H9 (cell line): ENCODE results near the gene TIMM10B. TPM values are rescaled to one million over a fixed set of nuclear protein-coding genes. Genes with fewer than 3 reads are reported as not detected.

Source experiments
- DNase-seq: peaks from one replicate; pipeline ENCODE4 v3.0.0-alpha.2; 2017
- H2AFZ ChIP-seq: one replicate; pipeline ENCODE4 v1.6.1; 2013; ENCODE audit warnings: mild to moderate bottlenecking, low read length, control low read depth, moderate library complexity
- H2AK5ac ChIP-seq: 2 replicates; pipeline ENCODE4 v1.6.1; 2013; ENCODE audit warnings: low read length, control low read depth, mixed read lengths; ENCODE audit not compliant: insufficient read length
- H2BK120ac ChIP-seq: one replicate; pipeline ENCODE4 v1.6.1; 2013; ENCODE audit warnings: low read depth, mild to moderate bottlenecking, low read length, control low read depth, inconsistent platforms; ENCODE audit not compliant: poor library complexity, severe bottlenecking
- H2BK12ac ChIP-seq: 2 replicates; pipeline ENCODE4 v1.6.1; 2013; ENCODE audit warnings: low read length, control low read depth, mixed read lengths, low read depth; ENCODE audit not compliant: insufficient read length
- H2BK15ac ChIP-seq: 2 replicates; pipeline ENCODE4 v1.6.1; 2013; ENCODE audit warnings: low read depth, low read length, control low read depth
- H2BK20ac ChIP-seq: one replicate; pipeline ENCODE4 v1.6.1; 2013; ENCODE audit warnings: low read depth, mild to moderate bottlenecking, low read length, control low read depth, inconsistent platforms; ENCODE audit not compliant: poor library complexity, severe bottlenecking
- H2BK5ac ChIP-seq: 2 replicates; pipeline ENCODE4 v1.6.1; 2013; ENCODE audit warnings: low read length, control low read depth, mixed read lengths; ENCODE audit not compliant: insufficient read length
- H3K14ac ChIP-seq: 2 replicates; pipeline ENCODE4 v1.6.1; 2013; ENCODE audit warnings: low read length, control low read depth; ENCODE audit not compliant: insufficient read depth
- H3K18ac ChIP-seq: 2 replicates; pipeline ENCODE4 v1.6.1; 2013; ENCODE audit warnings: low read depth, mild to moderate bottlenecking, mixed read lengths, low read length, control low read depth; ENCODE audit not compliant: insufficient read length
- H3K23ac ChIP-seq: 2 replicates; pipeline ENCODE4 v1.6.1; 2013; ENCODE audit warnings: low read length, control low read depth, mixed read lengths, low read depth; ENCODE audit not compliant: insufficient read length
- H3K23me2 ChIP-seq: 2 replicates; pipeline ENCODE4 v1.6.1; 2013; ENCODE audit warnings: low read depth, mild to moderate bottlenecking, mixed read lengths, low read length, control low read depth; ENCODE audit not compliant: insufficient read length, poor library complexity, severe bottlenecking
- H3K27ac ChIP-seq: 2 replicates; pipeline ENCODE4 v1.5.1; 2013; ENCODE audit warnings: low read length, control low read depth, mixed read lengths, low read depth; ENCODE audit not compliant: insufficient read length
- H3K27me3 ChIP-seq: 2 replicates; pipeline ENCODE4 v1.6.1; 2013; ENCODE audit warnings: low read length, control low read depth, inconsistent platforms; ENCODE audit not compliant: insufficient read depth
- H3K4ac ChIP-seq: 2 replicates; pipeline ENCODE4 v1.6.1; 2013; ENCODE audit warnings: low read depth, mild to moderate bottlenecking, control low read depth, inconsistent platforms, low read length, moderate library complexity
- H3K4me1 ChIP-seq: 2 replicates; pipeline ENCODE4 v1.6.1; 2013; ENCODE audit warnings: low read length, control low read depth, inconsistent platforms; ENCODE audit not compliant: insufficient read depth
- H3K4me2 ChIP-seq: 2 replicates; pipeline ENCODE4 v1.6.1; 2013; ENCODE audit warnings: low read length, control low read depth, mixed read lengths; ENCODE audit not compliant: insufficient read length, insufficient read depth
- H3K56ac ChIP-seq: 2 replicates; pipeline ENCODE4 v1.6.1; 2013; ENCODE audit warnings: low read depth, mild to moderate bottlenecking, mixed read lengths, low read length, control low read depth; ENCODE audit not compliant: insufficient read length
- H3K79me1 ChIP-seq: 2 replicates; pipeline ENCODE4 v1.6.1; 2013; ENCODE audit warnings: low read depth, mild to moderate bottlenecking, moderate library complexity, low read length, control low read depth, inconsistent platforms; ENCODE audit not compliant: insufficient read depth, poor library complexity, severe bottlenecking
- H3K79me2 ChIP-seq: 2 replicates; pipeline ENCODE4 v1.6.1; 2013; ENCODE audit warnings: low read length, control low read depth, inconsistent platforms; ENCODE audit not compliant: insufficient read depth
- H3K9ac ChIP-seq: 2 replicates; pipeline ENCODE4 v1.6.1; 2013; ENCODE audit warnings: low read length, control low read depth, mixed read lengths; ENCODE audit not compliant: insufficient read length; ENCODE audit errors: extremely low read depth
- H3K9me3 ChIP-seq: one replicate; pipeline ENCODE4 v1.6.1; 2013; ENCODE audit warnings: low read depth, low read length, inconsistent platforms; ENCODE audit not compliant: control insufficient read depth
- H3T11ph ChIP-seq: one replicate; pipeline ENCODE4 v1.6.1; 2013; ENCODE audit warnings: mild to moderate bottlenecking, low read length, control low read depth, inconsistent platforms
- H4K20me1 ChIP-seq: one replicate; pipeline ENCODE4 v1.6.1; 2013; ENCODE audit not compliant: control insufficient read depth, insufficient read length, insufficient read depth
- H4K5ac ChIP-seq: 2 replicates; pipeline ENCODE4 v1.6.1; 2013; ENCODE audit warnings: low read depth, mild to moderate bottlenecking, mixed read lengths, low read length, control low read depth; ENCODE audit not compliant: insufficient read length
- H4K8ac ChIP-seq: replicated peaks from 2 replicates; pipeline ENCODE4 v1.6.1; 2013; ENCODE audit warnings: low read length, control low read depth, mixed read lengths, low read depth; ENCODE audit not compliant: insufficient read length
- H4K91ac ChIP-seq: 2 replicates; pipeline ENCODE4 v1.6.1; 2013; ENCODE audit warnings: low read depth, mild to moderate bottlenecking, moderate library complexity, mixed read lengths, low read length, control low read depth; ENCODE audit not compliant: insufficient read length
- H3K27ac Mint-ChIP-seq, 3 experiments: 2 replicates in 2 of 3; 3 replicates in 1 of 3; pipeline ENCODE4 v1.8.0; 2020 to 2021; ENCODE audit warnings: mixed read lengths in 3 of 3, mild to moderate bottlenecking in 1 of 3, moderate library complexity in 1 of 3
- H3K27me3 Mint-ChIP-seq: 2 replicates; pipeline ENCODE4 v1.8.0; 2021; ENCODE audit warnings: low read depth, mild to moderate bottlenecking, moderate library complexity, mixed read lengths
- H3K36me3 Mint-ChIP-seq, 3 experiments: 2 replicates in 2 of 3; 3 replicates in 1 of 3; pipeline ENCODE4 v1.8.0; 2020 to 2021; ENCODE audit warnings: low read depth in 3 of 3, mixed read lengths in 3 of 3; ENCODE audit not compliant: insufficient read depth in 1 of 3
- H3K4me1 Mint-ChIP-seq, 2 experiments: 2 replicates each; pipeline ENCODE4 v1.8.0; 2020; ENCODE audit warnings: mixed read lengths in 2 of 2
- H3K4me3 Mint-ChIP-seq, 2 experiments: 2 replicates in 1 of 2; 3 replicates in 1 of 2; pipeline ENCODE4 v1.8.0; 2020 to 2021; ENCODE audit warnings: mild to moderate bottlenecking in 2 of 2, mixed read lengths in 2 of 2, moderate library complexity in 1 of 2
- H3K9me3 Mint-ChIP-seq, 2 experiments: 2 replicates in 1 of 2; 3 replicates in 1 of 2; pipeline ENCODE4 v1.8.0; 2020; ENCODE audit warnings: mild to moderate bottlenecking in 2 of 2, mixed read lengths in 2 of 2, moderate library complexity in 1 of 2
- WGBS: extraction: QIAGEN DNeasy Blood & Tissue Kit; methylation state at CpG from one replicate; pipeline ENCODE4 v1.1.7; 2013; ENCODE audit warnings: missing lambda C conversion rate, low lambda C conversion rate, mixed read lengths; ENCODE audit not compliant: insufficient read length; ENCODE audit errors: extremely low coverage; 5-methylcytosine and 5-hydroxymethylcytosine counted together
- total RNA-seq: library from RNA; stranded (reverse); gene quantifications from 2 replicates; pipeline ENCODE4 v1.2.1, GENCODE V29; 2021
- TF ChIP-seq, protein P1 (sequence below): fragments of 200-600 bp; sonication (generic); conservative IDR thresholded peaks from 3 replicates; pipeline ENCODE4 v1.8.0; 2021; ENCODE audit warnings: antibody characterized with exemption, mild to moderate bottlenecking

TIMM10B gene
- total RNA-seq, 1 experiment from 2014 or later = 49.9 TPM

DNA sequence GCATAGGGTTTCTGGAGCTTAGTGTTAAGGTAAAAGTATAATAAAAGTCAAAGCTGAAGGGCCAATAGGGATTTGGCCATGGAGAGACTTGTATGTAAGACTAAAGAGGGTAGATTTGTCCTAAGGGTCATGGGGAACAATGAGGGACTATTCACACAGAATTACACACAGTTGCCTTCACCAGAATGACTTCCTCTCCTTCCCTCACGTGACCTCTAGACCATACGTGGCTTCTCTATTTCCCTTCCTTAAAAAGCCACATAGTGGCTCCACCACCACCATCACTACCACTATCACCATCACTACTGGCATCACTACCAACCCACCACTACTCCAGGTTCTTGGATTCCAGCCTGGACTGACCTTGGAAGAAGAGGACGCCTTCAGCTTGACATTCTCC lies 43.3 kb upstream of the TIMM10B start:
- H3K27ac Mint-ChIP-seq = no peak overlapping the region
- H2BK12ac ChIP-seq = no peak overlapping the region
- H3K4me2 ChIP-seq = no peak overlapping the region
- no peaks in the 10 kb centered on the region for H3K4me1 ChIP-seq
- H4K20me1 ChIP-seq = no peaks in the 10 kb centered on the region
- no peak overlapping the region for H3K18ac ChIP-seq
- H3K9me3 Mint-ChIP-seq = no peaks in the 10 kb centered on the region
- no peak overlapping the region for H3K14ac ChIP-seq
- H3K9ac ChIP-seq = no peak overlapping the region
- H3K9me3 ChIP-seq = no peaks in the 10 kb centered on the region
- no peaks in the 10 kb centered on the region for H3K79me2 ChIP-seq
- peaks cover 2% of the 10 kb centered on the region; the same call in 1 of the 2 replicates for H3K27me3 Mint-ChIP-seq
- no peak overlapping the region for H3T11ph ChIP-seq
- no peak overlapping the region for H2BK120ac ChIP-seq
- no peak overlapping the region for H2BK15ac ChIP-seq
- DNase-seq = no peak
- no peak overlapping the region for H4K8ac ChIP-seq
- H2BK5ac ChIP-seq = no peak overlapping the region
- no peak overlapping the region for H3K23ac ChIP-seq
- H3K36me3 Mint-ChIP-seq = no peaks in the 10 kb centered on the region
- H3K79me1 ChIP-seq = no peaks in the 10 kb centered on the region
- no peaks in the 10 kb centered on the region for H3K23me2 ChIP-seq
- no peak overlapping the region for H2BK20ac ChIP-seq
- H2AFZ ChIP-seq = no peak overlapping the region
- H3K4me1 Mint-ChIP-seq = peaks cover 0 to 3% of the 10 kb centered on the region in 2 experiments; a peak in 1 of 4 replicates
- H4K91ac ChIP-seq = no peak overlapping the region
- TF ChIP-seq, protein P1, sequence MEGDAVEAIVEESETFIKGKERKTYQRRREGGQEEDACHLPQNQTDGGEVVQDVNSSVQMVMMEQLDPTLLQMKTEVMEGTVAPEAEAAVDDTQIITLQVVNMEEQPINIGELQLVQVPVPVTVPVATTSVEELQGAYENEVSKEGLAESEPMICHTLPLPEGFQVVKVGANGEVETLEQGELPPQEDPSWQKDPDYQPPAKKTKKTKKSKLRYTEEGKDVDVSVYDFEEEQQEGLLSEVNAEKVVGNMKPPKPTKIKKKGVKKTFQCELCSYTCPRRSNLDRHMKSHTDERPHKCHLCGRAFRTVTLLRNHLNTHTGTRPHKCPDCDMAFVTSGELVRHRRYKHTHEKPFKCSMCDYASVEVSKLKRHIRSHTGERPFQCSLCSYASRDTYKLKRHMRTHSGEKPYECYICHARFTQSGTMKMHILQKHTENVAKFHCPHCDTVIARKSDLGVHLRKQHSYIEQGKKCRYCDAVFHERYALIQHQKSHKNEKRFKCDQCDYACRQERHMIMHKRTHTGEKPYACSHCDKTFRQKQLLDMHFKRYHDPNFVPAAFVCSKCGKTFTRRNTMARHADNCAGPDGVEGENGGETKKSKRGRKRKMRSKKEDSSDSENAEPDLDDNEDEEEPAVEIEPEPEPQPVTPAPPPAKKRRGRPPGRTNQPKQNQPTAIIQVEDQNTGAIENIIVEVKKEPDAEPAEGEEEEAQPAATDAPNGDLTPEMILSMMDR = no peak
- no peak overlapping the region for H2AK5ac ChIP-seq
- H3K56ac ChIP-seq = no peak overlapping the region
- H3K27ac ChIP-seq = no peak overlapping the region
- WGBS = no CpG with 5 or more reads among the region's 3 CpGs
- no peak overlapping the region for H3K4me3 Mint-ChIP-seq
- H4K5ac ChIP-seq = no peak overlapping the region
- no peak overlapping the region for H3K4ac ChIP-seq
- H3K27me3 ChIP-seq = no peaks in the 10 kb centered on the region
